HL-60/S4 (cell line): ENCODE data around the gene ABHD17C.

Experiments
- in situ Hi-C: fragments of 300-500 bp; cut with MboI; formaldehyde crosslinking; loops from 2 replicates; pipeline ENCODE4 v1.14.3; 2022; ENCODE audit warnings: low sequenced_read_pairs

ABHD17C gene

DNA sequence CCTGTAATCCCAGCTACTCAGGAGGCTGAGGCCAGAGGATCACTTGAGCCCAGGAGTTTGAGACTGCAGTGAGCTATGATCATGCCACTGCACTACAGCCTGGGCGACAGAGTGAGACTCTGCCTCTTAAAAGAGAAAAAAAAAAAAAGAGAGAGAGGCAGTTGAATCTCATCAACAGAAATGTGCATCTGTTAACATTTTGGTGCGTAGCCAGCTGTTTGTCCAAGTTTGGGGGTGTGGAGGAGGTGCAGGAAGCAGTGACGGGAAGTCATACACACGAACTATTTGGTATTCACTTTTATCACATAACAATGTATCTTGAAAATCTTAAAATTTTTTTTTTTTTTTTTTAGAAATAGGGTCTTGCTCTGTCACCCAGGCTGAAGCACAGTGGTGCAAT, 65.8 kb downstream of the ABHD17C start:
- in situ Hi-C loops = loop anchor here (25.0 kb wide), 1 partner anchor 299 kb away; no protein-coding TSS in a partner anchor

DNA sequence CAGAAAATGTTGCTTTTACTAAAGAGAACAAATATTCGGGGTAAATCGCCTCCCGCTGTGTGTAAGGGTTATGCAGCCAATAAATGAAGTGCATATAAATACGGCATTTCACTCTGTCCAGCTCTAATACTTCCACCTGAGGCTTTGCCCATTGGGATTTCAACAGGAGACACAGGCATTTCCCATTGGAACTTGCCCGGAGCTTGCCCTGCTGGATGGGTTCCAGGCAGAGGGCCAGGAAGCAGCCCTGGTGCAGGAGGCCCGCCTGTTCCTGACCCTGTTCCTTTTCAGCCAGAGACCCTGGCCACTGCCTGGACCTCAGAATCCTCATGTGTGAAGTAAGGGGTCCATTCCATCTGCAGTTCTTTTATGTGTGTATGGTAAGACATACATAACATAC, 66.6 kb downstream of the ABHD17C start:
- in situ Hi-C loops = loop anchor here (25.0 kb wide), 1 partner anchor 299 kb away; no protein-coding TSS in a partner anchor

DNA sequence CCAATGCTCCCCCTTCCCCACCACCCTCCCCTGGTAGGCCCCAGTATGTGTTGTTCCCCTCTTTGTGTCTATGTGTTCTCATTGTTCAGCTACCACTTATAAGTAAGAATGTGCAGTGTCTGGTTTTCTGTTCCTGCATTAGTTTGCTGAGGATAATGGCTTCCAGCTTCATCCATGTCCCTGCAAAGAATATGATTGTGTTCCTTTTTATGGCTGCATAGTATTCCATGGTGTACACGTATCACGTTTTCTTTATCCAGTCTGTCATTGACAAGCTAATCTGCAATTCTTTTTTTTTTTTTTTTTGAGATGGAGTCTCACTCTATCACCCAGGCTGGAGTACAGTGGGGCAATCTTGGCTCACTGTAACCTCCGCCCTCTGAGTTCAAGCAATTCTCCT, 68.1 kb downstream of the ABHD17C start:
- in situ Hi-C loops = loop anchor here (25.0 kb wide), 1 partner anchor 301 kb away; no protein-coding TSS in a partner anchor

DNA sequence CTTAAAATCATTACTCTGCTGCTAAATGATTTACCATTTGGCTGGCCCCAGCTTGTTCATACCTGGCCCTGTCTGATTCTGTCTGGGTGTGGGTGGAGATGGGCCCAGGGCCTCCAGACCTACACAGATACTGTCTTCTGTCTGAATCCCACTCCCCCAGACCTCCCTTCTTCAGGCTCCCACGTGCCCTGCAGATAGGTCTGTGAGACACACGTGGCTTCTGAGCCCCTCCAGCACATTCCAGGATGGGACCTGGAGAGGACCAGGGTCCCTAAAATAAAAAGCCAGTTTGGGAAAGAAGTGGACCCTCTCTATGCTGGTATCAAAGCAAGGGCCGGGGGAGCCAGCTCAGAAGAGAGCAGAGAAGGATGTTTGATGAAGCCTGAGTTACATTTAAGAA, 69.4 kb downstream of the ABHD17C start:
- in situ Hi-C loops = loop anchor here (25.0 kb wide), 1 partner anchor 302 kb away; no protein-coding TSS in a partner anchor

DNA sequence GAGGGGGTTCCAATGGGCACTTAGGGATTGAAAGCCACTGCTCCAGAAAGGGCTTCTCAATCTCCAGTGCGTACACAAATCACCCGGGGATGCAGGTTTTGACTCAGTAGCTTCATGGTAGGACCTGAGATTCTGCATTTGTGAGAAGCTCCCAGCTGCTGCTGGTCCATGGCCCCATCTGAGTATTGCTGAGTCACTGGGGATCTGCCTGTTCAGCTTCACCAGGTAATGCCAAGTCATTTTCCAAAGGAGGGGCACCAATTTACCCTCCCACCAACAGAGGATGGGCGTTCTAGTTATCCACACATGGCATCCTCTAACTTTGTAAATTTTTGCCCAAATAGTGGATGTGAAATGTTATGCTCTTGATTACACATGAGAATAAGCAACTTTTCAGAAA, 71.2 kb downstream of the ABHD17C start:
- in situ Hi-C loops = loop anchor here (25.0 kb wide), 1 partner anchor 304 kb away; no protein-coding TSS in a partner anchor

DNA sequence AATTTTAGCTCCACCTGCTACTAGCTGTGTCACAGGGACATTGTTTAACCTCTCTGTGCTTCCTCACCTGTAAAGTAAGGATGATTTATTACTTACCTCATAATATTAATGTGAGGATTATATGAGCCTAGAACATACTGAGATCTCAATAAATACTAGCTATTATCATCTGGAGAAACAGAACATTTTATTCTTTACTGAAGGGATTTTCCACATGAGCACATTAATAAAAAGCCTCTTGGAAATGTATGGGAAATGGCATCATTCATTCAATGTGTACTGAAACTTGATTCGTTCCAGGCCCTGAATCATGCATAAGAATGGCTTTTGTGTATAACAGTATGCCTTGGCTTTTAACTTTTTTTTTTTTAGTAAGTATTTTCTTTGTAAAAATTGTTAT, 73.0 kb downstream of the ABHD17C start:
- in situ Hi-C loops = loop anchor here (25.0 kb wide), 1 partner anchor 306 kb away; no protein-coding TSS in a partner anchor

DNA sequence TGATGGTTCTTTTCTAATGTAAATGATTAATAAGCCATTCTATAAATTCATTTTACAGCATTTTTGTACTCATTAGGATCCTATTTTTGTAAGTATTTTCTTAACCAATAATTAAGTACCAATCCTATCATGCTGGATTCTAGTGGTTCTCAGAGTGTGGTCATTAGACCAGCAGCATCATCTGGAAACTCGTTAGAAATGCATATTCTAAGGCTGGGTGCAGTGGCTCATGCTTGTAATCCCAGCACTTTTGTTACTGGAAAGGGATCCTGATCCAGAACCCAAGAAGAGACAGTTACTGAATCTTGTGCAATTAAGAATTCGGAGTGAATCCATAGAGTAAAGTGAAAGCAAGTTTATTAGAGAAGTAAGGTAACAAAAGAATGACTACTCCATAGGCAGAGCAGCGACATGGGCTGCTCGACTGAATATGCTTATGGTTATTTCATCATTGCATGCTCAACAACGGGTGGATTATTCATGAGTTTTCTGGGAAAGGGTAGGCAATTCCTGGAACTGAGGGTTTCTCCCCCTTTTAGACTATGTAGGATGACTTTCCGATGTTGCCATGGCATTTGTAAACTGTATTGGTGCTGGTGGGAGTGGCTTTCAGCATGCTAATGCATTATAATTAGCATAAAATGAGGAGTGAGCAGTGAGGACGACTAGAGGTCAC, 74.2 kb downstream of the ABHD17C start:
- in situ Hi-C loops = loop anchor here (25.0 kb wide), 1 partner anchor 307 kb away; no protein-coding TSS in a partner anchor

DNA sequence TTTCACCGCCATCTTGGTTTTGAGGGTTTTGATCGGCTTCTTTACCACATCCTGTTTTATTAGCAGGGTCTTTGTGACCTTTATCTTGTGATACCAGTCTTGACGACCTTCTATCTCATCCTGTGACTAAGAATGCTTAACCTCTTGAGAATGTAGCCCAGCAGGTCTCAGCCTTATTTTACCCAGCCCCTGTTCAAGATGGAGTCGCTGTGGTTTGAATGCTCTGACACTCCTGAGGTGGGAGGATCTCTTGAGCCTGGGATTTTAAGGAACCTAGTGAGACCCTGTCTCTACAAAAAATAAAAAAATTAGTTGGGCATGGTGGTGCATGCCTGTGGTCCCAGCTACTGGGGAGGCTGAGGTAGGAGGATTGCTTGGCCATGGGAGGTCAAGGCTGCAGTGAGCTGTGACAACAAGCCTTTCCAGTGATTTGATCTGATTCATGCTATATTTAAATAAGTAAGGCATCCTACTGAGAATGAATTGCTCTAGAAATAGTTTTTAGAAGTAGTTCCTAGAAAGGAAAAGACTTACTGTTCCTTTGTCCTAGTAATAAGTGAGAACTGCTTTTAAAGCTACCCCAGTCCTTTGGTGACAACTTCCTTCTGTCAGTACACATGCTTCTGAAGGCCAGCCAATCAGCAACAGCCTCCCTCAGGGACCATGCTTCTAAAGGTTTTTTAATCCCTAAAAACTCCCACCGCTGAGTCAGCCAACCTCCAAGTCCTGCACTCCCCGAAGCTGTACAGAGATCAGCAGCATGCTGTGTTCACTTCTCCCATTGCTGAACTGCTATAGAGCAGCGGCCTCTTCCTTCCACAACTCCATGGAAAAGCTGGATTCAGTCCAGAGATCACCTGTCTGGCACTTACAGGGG, 75.0 kb downstream of the ABHD17C start:
- in situ Hi-C loops = loop anchor here (25.0 kb wide), 1 partner anchor 308 kb away; no protein-coding TSS in a partner anchor

DNA sequence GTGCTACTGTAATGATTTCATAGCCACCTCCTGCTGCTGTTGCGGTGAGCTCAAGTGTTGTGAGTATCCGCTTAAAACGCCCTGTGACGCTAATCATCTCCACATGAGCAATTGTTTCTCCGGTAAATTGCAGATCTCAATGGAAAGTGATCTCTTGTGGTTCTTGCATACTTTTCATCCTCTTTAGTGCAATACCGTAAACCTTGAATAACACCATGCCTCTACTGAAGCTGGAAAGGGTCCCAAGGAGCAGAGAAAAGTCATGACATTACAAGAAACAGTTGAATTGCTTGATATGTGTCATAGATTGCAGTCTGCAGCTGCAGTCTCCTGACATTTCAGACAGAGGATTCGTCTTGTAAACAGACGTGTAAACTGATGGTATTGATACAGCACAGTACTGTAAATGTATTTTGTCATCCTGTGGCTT, 78.0 kb downstream of the ABHD17C start:
- in situ Hi-C loops = loop anchor here (25.0 kb wide), 1 partner anchor 311 kb away; no protein-coding TSS in a partner anchor

DNA sequence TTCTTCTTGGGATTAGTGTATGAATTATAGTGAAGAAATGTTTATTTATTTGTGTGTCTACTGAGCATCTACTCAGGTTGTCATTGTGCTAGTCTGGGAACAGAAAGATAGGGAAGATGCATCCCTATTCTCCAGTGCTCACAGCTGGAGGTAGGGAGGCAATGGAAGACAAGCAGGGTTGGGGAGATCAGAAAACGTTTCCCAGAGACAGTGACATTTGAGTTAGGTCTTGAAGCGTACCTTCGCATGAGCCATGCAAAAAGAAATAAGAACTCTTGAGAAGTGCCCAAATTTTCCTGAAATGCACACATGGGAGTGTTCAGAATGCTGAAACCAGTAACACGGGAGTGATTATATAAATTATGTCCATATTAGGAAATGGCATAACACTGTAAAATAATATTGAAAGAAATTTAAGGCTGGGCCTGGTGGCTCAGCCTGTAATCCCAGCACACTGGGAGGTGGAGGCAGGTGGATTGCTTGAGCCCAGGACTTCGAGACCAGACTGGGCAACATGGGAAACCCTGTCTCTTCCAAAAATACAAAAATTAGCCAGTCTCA, 78.8 kb downstream of the ABHD17C start:
- in situ Hi-C loops = loop anchor here (25.0 kb wide), 1 partner anchor 312 kb away; no protein-coding TSS in a partner anchor

DNA sequence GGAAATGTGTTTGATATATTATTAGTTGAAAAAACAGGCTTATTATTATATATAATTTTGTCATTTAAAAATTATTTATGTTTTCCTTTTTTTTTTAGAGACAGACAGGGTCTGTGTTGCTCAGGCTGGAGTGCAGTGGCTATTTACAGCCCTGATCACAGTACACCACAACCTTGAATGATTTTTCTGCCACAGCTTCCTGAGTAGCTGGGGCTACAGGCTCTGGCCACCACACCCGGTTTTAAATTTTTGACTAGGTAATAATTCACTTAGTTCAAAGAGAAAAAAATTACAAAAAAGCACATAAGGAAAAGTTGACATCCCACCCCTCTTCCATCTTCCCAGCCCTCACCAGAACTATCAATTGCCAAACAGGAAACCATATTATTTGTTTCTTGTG, 79.4 kb downstream of the ABHD17C start:
- in situ Hi-C loops = loop anchor here (25.0 kb wide), 1 partner anchor 312 kb away; no protein-coding TSS in a partner anchor

DNA sequence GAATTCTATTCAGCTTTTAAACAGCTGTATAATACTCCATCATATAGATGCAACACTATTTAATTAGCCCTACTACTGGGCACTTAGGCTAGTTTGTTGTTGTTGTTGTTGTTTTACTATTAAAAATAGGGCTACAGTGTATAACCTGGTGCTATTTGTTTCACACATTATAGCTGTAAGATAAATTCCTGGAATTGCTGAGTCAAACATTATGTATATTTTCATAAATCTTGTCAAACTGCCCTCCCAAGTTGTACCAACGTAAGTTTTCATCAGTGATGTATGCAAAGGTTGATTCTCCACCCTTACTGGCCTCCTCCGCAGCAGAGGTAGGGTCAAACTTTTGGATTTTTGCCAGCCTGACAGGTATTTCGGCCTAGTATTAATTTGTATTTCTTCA, 80.2 kb downstream of the ABHD17C start:
- in situ Hi-C loops = no loop called here

DNA sequence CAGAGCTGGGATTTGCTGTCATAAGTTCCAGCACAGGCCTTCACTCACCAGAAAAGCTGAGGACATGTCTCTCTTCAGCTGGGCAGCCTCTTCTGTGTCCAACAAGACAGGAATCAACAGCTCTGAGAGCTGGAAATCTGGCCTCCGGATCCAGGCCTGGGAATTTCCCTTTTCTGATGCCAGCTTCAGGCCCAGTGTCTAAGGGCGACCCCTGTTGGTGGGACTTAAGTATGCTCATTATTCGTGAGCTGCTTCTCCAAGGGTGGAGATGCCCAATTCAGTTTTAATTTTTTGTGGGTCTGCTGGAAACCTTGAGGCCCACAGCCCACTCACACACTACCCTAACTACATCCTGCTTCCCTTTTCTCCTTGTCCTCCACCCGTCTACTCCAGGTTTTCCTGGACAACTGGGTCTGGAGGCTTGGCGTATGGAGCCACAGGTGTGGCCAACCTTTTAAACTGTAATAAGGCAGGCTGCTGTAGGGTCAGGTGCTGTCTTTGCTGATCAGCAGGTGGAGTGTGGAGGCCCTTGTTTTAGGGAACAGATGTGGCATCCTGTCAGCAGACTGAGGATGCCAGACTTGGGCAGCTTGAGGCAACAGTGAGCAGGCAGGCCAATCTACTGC, 81.4 kb downstream of the ABHD17C start:
- in situ Hi-C loops = no loop called here

DNA sequence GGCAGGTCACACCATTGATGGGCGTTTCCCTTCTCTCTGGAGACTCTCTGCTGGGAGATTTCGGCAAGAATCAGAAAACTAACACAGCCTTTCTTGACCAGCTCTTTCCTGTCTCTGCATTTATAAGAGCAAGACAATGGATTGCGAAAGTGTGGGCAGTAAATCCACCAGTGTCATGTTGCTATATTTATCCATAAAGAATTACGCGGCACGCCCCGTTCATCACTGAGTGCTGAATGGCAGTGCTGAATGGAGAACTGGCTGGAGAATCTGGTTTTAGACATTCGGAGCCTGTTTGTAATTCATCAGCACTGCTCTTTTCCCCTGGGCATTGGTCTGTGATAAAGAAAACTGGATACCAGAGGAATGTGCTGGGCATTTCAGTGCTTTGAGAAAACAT, 82.0 kb downstream of the ABHD17C start:
- in situ Hi-C loops = no loop called here

DNA sequence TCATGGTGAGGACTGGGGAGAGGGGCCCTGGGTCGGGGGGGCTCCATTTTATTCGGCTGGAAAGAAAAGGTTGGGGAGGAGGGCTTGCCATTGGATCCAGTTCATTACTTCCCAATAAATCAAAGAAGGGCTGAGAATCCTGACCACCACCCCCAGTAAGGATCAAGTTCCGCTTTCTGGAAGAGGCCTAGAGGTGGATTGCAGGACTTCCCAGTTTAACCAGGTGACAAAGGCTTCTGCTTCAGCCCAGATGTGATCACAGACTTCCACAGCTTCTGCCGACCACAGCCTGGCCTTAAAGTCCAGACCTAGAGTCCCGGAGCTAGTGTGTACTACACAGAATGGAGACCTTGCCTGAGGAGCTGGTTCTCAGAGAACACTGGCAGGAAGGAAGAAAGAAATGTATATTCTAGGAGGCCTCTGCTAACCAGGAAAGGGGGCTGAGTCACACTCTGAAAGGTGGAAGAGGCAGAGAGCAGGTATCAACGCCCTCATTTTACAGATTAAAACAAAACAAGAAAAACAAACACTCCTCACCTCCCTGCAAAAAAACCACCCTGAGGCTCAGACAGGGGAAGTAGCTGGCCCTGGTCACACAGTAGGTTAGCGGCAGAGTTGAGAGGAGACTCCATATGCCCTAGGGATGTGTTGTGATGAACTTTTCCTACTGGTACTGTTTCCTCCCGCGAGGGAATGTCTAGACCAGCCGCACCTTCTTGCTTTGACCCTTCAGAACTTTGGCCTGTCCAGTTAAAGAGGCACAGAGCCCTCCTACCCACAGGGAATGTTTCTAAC, 82.9 kb downstream of the ABHD17C start:
- in situ Hi-C loops = no loop called here

DNA sequence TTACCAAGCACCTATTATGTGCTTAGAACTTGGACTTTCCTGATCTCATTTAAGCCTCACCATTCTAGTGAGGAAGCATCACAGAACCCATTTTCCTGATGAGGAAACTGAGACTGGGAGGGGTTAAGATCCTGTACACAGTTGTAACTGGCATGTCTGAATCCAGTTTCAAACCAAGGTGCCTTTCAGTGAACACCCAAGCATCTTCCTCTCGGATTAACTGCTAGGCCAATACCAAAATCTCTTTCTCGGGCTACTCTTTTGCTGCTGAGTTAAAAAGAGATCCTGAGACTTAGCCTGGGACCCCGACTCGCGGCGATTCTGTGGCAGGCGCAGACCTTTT, 83.5 kb downstream of the ABHD17C start:
- in situ Hi-C loops = no loop called here

DNA sequence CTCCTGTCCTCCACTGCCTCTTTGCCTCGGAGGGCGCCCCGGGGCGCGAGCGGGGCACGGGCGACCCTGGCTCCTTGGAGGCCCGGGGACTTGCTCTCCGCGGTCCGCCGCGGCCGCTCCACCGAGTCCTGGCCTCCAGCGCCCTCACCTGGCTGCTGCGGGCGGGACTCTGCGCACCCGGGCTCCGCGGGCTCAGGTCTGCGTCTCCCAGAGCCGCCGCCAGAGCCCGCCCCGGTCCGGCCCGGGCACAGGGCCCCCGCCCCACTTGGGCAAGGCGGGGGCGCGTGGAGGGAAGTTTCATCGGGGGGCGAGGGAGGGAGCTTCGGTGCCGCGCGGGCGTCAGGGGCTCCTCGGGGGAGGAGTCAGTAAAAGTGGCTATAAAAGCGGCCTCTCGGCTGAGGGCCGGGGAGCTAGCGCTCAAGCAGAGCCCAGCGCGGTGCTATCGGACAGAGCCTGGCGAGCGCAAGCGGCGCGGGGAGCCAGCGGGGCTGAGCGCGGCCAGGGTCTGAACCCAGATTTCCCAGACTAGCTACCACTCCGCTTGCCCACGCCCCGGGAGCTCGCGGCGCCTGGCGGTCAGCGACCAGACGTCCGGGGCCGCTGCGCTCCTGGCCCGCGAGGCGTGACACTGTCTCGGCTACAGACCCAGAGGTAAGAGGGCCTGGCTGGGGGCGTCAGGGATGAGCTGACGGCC, 84.0 kb downstream of the ABHD17C start, which contains the start of gene CEMIP:
Gene CEMIP (plus strand): TSS at position 407 of the 694 bp plus-strand sequence. CDS start 94,510 bp downstream, outside the sequence.
- in situ Hi-C loops = no loop called here

DNA sequence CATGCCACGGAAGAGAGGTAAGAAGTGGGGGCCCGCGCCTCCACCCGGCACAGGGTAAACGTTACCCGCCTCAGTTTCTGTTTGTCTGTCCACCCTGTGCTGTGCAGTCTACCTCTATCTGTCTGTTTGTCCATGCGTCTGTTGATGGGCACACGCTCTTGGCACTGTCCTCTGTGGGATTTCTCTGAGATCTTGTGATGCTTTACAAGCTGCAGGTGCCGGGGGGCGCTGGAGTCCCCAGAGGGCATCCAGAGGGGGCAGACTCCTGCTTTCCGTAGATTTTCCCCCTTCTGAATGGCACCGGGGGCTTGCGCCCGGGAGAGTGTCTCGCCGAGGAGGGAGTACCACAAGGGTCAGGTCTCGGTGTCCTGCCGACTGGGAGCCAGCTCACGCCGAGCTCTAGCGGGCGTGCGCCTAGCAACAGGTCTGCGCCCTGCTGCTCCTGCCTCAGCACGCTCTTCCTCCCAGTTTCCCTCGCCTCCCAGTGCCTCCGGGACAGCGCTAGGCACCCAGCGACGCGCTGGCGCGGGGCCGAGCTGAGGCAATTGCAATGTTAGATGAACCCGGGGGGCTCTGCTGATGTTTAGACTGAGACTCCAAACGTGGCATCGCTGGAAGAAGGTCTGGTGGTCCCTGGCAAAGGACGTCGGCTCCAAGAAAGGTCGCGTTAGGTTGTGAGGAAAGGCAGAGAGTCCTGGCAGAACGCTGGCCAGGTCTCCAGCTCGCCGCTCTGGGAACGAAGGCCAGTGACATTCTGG, 84.7 kb downstream of the ABHD17C start:
- in situ Hi-C loops = no loop called here
